ENCODE results near the gene ENG.

Gene ENG

GRCh38 chr9:127814619-127815511, 39.6 kb downstream of the ENG start:
- no peak for DNase-seq (ENCODE audit: low spot score)

- DNase-seq (ENCODE audit: low spot score) = no peak
These were observed 40.7 kb downstream of the ENG start for GRCh38 chr9:127813686-127814226.

DNA sequence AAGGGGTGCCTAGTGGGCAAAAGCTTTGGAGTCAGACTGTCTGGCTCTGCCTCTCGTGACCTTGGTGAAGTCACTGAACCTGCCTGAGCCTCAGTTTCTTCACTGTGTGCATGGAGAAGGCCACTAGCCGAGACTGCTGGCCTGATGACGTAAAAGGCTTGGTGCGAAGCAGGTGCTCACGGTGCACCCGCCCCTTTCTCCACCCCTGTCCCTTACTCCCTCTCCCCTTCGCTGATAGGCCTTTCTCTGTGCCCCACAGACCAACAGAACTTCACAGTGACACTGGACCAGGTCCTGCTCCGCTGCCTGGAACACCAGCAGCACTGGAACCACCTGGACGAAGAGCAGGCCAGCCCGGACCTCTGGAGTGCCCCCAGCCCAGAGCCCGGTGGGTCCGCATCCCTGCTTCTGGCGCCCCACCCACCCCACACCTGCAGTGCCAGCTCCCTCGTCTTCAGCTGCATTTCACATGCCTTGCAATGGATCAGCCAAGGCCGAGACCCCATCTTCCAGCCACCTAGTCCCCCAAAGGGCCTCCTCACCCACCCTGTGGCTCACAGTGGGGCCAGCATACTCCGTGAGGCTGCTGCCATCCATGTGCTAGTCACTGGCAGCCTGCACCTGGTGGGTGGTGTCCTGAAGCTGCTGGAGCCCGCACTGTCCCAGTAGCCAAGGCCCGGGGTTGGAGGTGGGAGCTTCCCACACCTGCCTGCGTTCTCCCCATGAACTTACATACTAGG, 41.4 kb downstream of the ENG start:
- DNase-seq (ENCODE audit: low spot score) = no peak

DNA sequence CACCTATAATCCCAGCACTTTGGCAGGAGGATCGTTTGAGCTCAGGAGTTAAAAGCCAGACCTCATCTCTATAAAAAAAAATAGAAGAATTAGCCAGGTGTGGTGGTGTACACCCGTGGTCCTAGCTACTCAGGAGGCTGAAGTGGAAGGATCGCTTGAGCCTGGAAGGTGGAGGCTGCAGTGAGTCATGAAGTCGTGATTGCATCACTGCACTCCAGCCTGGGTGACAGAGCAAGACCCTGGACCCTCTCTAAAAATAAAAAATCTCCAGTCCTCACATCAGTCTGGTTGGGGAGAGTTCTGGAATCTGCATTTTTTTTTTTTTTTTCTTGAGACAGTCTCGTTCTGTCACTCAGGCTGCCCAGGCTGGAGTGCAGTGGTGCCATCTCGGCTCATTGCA, 42.4 kb downstream of the ENG start:
- no peak for DNase-seq (ENCODE audit: low spot score)

- DNase-seq (ENCODE audit: low spot score) = no peak
These were observed 43.9 kb downstream of the ENG start for GRCh38 chr9:127810378-127811187.

DNA sequence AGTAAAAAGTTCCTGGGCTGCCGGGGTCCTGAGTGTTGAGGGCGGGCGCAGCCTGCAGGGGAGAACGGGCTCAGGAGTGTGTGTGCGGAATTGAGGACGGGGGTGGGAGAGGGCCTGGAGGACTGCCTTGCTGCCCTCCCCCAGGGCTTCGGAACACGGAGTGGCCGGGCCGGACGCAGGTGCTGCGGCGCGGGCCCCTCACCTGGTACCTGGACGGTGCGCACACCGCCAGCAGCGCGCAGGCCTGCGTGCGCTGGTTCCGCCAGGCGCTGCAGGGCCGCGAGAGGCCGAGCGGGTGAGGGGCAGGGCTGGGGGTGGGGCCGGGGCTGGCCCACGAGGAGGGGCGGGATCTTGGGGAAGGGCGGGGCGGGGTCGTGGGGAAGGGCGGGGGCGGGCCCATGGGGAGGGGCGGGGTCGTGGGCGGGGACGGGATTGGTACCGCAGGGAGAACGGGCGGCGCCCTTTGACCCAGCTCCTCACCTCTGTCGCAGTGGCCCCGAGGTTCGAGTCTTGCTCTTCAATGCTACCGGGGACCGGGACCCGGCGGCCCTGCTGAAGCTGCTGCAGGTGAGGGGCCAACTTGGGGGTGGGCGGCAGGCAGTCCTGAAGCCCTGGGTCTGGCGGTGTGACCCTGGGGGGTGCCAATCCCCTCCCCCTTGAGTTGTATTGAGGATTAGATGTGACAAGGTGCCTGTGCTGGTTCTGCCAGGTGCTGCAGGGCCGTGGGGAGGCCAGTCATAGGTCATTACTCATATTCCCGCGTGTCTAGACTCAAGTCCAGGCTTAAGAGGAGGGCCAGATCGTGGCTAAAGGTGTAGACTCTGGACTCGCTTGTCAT, 44.7 kb downstream of the ENG start:
- DNase-seq (ENCODE audit: low spot score) = no peak

DNA sequence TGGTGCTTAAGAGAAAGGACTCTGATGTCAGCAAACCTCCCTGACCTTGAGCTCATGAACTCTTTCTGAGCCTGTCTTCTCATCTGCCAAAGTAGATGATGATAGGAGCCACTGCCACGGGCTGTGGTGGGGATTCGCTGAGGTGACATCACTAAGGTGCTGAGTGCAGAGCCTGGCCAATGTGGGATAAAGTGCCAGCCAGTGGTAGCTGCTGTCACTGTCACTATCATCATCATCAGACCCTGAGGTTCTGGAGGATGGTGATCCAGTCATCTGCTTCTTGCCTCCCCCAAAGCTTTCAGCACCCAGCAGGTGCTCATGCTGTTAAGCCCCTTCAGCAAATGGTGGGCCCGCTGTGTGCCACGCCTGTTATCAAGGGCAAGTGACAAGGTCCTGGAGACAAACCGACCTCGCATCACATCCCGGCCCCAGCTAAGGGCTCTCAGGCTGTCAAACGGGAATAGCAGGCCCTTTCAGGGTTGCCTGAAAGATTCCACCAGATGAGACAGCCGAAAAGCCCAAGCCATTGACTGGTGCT, 45.4 kb downstream of the ENG start:
- DNase-seq (ENCODE audit: low spot score) = no peak

GRCh38 chr9:127808347-127809001, 46.0 kb downstream of the ENG start:
- no peak for DNase-seq (ENCODE audit: low spot score)

DNA sequence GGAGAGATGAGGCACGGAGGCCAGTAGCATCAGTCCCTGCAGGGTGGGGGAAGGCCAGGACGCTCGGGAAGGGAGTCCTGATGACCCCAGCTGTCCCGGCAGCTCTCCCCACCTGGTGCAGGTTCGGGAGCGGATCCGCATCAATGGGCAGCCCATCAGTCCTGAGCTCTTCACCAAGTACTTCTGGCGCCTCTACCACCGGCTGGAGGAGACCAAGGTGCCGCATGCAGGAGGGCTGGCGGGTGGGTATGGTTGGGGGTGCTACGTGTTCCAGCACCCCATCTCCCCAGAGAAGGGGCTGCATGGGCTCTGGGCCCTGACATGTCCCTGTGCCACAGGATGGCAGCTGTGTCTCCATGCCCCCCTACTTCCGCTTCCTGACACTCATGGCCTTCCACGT, 47.6 kb downstream of the ENG start:
- DNase-seq (ENCODE audit: low spot score) = no peak

DNA sequence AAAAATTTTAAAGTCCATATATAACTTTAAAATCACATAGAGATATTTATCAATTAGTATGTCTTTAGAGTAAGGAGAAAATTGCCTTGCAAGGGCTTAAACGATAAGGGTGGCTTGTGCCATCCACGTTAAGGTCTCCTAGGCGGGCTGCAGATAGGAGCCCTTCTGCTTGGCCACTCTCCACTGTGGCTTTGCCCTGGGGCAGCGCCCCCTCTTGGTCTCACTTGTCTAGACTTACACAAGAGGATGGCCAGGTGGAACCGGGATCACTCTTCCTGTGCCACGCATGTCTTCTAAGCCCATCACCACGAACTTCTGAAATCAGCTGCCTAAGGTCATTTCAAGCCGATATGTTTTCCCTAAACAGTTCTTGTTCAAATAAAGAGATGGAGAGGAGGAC, 48.8 kb downstream of the ENG start:
- no peak for DNase-seq (ENCODE audit: low spot score)

DNA sequence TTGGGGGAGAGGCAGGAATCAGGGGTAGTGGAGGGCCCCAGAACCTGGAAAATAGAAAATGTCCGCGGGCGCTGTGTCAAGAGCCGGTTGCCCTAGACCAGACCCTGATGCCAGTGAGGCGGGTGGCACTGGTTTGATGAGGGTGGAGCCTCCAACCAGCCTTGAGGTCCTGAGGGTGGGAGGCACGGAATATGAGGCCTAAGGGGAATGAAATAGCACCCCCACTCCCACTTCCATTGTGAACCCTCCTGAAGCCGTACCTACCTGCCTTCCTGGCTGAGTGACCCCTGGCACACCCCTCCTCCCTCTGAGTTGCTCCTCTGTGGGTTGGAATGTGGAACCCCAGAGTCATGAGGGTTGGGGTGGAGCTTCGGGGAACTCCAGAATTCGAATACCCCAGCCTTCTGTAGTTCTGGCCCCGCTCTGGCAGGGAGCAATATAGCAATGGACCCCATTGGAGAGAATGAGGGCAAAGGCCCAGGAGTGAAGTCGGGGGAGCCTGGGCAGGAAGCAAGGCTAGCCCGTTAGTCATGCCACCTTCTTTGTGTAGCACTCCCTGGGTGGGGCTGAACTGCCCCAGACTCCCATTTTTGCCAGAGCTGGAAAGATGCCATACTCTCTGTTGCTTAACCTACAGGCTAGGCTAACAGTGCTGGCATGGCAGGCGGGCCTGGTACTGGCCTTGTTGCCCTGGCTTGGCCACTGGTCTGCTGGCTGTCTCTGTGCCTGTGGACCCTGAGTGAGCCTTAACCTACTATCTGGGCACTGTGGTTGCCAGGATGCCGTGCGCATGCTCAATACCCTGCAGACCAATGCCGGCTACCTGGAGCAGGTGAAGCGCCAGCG, 50.7 kb downstream of the ENG start:
- DNase-seq (ENCODE audit: low spot score) = no peak

DNA sequence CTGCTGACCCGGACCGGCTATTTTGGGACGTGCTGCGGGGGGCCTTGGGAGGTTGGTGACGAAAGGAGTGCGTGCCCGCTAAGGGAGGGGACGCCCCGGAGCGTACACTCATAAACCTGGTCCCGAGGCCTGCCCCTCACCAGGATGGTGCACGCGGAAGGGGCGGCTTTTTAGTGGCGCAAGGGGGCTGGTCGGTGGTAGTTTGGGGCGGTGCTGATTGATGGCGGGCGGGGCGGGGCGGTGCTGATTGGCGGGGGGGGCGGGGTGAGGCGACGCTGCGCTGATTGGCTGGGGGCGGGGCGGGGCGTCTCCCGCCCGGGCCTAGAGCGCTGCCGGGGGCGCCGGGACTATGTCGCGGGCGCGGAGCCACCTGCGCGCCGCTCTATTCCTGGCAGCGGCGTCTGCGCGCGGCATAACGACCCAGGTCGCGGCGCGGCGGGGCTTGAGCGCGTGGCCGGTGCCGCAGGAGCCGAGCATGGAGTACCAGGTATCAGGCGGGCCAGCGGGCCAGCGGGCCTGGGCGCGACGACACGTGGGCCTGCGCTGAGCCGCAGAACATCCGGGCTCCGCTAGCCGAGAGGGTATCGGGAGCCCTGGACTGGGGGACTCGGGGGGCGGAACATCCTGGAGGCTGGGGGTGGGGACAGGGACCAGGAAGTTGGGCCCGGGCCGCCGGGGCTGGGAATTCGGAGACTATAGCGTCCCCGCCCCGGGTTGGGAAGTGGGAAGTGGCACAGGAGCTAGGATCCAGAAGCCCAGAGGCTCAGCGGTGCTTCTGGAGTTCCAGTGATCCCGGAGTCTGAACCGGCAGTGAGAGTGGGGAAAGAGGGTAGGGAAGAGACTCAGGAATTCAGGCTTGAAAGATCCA, 51.6 kb downstream of the ENG start, which contains the start of gene FPGS:
Gene FPGS, plus strand, starts transcription at position 307 of the 868 bp plus-strand sequence. Its CDS starts 43 bp downstream, at position 350.
- DNase-seq (ENCODE audit: low spot score) = peak; percentile 83

GRCh38 chr9:127801955-127802575, 52.4 kb downstream of the ENG start:
- no peak for DNase-seq (ENCODE audit: low spot score)

GRCh38 chr9:127796852-127797370, 57.5 kb downstream of the ENG start:
- DNase-seq (ENCODE audit: low spot score) = no peak

- no peak for DNase-seq (ENCODE audit: low spot score)
These were observed 58.1 kb downstream of the ENG start for GRCh38 chr9:127796225-127796813.

DNA sequence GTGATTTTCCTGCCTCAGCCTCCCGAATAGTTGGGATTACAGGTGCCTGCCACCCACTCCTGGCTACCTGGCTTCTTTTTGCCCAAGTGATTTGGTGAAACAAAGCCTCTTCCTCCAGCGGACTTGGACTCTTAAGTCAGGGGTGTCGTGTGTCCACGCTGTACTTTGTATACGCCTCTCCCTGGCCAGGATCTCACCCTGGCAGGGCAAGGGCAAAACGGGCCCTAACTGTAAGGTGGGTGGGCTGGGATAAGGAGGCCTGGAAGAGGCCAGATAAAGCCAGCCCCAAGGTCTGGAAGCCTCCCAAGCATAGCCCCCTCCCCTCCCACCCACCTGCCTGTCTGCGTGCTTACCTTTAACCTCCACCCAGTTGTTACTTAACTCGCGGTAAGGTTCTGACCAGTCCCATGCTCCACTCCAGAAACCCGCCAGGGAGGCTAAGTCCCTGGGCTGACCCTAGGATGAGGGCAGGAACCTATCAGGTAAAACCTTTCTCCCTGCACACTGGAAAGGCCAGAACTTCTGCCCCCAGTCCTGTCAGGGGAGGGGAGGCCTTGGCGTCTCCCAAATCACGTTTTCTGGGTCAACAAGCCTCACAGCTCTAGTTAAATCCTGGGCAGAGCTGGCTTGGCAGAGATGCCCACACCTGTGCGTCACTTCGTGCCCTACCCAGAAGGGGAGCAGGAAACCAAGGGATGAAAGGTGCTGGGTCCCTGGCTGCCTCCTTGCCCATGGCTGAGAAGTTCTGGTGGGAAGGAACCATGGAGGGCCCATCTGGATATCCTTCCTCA, 60.3 kb downstream of the ENG start:
- no peak for DNase-seq (ENCODE audit: low spot score)

All from CD4-positive, alpha-beta T cell treated with Interleukin-6 at 100 ng/mL for 8 hours (primary cell).